ENCODE data around the gene ZNF611. TPM values are rescaled to one million over a fixed set of nuclear protein-coding genes. Genes with fewer than 3 reads are reported as not detected.
"Not testable (repeated sequence)": the region's sequence is repeated elsewhere in the genome, so short reads cannot be mapped to it uniquely, and the experiment has no call there.

Gene ZNF611
- 10 to 100 TPM in 1 of 10 donors, 1 to 10 TPM in 9; 4.9 to 10.3 (median 7.2) TPM for polyA plus RNA-seq (ENCODE audit: insufficient read length in 10 of 10)
- long read RNA-seq, donor 1: 0 reads
- long read RNA-seq, donor 2, full-length matches to known transcripts: 1 of 1 reads
- long read RNA-seq, donor 2, partial matches to known transcripts: 0 of 1 reads
- long read RNA-seq, donor 2, other reads (novel, unspliced or antisense): 0 of 1 reads
- long read RNA-seq, donor 3: 0 reads
- long read RNA-seq, donor 4: 0 reads
- long read RNA-seq, donor 5: 0 reads
- long read RNA-seq, donor 6: 0 reads
- long read RNA-seq, donor 7: 0 reads
- long read RNA-seq, donor 8: 0 reads
- long read RNA-seq, donor 9: 0 reads

DNA sequence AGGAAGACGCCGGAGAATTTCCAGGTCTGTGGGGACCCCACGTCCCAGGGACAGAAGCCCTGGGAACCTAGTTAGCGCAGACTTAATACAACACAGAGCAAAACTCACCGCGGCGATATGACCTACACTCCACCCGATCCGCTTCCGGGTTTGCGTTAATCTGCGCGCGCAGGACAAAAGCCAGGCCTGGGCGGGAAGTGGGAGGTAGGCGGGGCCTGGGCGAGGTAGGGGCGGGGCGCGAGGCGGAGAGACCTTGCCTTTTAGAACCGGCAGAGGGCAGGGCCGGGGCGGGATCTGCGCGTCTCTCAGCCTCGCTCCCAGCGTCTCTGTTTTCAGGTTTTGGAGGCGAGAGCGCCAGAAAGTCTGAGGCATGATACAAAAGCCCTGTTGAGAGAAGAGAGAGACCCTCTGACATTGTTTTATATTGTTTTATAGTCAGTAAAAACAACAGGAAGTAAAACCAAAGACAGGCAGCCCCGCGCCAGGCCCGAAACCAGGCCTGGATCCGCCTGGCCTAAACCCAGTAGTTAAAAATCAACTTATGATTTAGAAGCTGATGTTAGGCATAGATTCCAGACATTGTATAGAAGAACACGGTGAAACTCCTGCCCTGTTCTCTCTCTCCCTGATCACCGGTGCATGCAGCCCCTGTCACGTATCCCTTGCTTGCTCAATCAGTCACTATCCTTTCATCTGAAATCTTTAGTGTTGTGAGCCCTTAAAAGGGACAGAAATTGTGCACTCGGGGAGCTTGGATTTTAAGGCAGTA, at the start of gene ZNF611:
Gene ZNF611, minus strand, starts transcription at position 152 of the 769 bp plus-strand sequence. CDS start 19,150 bp downstream, outside the sequence.
- DNase-seq: peak; percentile 95 to 98 (median 96)

DNA sequence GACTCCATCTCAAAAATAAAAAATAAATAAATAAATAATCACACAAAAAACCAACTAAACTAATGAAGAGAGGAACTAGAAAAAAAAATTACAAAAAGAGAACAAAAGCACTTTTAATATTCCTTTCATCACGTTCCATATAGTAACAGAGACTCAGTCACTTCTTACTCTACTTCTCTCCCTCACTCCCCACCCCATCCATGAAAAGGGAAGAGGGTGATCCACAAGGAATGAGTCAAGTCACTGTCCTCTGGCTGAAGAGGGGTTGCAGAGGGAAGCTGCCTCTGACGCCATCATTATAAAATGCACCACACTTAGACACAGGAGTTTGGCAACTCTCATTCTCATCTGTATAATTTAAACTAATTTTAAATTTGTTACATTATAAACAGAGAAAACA, 48.0 kb upstream of the ZNF611 start:
- not testable (repeated sequence) for DNase-seq

DNA sequence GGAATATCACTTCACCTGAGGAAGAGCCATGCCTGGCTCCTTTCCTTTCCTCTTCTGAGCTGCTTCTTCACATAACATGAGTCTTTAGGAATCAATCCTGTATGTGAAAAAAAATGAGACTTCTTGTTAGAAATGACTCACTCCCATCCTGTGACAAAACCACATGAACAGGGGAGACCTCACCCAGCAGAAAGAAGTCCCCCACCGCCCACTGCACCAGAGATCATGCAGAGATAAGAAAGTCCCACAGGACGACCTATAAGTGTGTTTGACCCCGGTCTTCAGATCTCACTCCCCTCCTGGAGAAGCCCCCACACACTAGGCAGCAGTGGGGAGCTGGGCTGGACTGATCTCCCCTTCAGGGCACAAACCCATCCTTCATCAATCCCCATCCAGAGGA, 44.0 kb upstream of the ZNF611 start:
- DNase-seq: no peak

DNA sequence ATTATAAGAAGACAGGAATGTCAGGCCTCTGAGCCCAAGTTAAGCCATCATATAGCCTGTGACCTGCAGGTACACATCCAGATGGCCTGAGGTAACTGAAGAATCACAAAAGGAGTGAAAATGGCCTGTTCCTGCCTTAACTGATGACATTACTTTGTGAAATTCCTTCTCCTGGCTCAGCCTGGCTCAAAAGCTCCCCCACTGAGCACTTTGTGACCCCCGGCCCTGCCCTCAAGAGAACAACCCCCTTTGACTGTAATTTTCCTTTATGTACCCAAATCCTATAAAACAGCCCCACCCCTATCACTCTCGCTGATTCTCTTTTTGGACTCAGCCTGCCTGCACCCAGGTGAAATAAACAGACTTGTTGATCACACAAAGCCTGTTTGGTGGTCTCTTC, 21.6 kb upstream of the ZNF611 start:
- DNase-seq: not testable (repeated sequence)

DNA sequence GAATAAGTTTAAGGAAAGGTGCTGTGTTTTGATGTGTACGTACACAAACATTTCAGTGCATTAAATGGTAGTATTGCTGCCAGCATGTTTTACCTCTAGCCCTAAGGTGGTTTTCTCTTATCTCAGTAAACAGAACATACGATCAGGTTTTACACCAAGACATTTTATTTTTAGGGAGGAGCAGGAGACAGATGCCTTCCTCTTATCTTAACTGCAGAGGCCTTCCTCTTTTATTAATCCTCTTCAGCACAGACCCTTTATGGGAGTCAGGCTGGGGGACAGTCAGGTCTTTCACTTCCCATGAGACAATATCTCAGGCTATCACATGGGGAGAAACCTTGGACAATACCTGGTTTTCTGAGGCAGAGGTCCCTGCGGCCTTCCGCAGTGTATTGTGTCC, 14.9 kb upstream of the ZNF611 start:
- no peak for DNase-seq

DNA sequence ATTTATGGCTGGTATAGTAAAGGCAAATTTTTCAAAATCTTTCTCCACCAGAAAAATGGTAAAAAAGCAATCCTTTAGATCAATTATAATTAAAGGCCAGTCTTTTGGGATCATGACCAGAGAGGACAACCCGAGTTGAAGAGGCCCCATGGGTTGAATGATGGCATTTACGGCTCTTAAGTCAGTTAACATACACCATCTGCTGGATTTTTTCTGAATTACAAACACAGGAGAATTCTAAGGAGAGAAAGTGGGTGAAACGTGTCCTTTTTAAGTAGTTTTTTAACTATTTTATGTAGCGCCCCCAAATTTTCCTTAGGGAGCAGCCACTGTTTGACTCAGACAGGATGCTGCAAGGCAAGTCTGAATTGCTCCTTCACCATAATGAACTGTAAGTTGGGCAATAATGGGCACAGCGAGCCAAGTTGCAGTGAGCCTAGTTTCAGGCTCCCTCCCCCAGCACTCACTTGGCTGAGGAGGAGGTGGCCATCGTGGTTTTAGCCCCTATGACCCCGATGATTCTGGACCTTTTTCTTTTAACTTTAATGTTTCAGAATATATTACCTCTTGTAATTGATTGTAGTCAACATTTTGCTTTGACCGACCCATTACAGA, 13.6 kb upstream of the ZNF611 start:
- DNase-seq: peak; percentile 28 to 48 (median 36)

DNA sequence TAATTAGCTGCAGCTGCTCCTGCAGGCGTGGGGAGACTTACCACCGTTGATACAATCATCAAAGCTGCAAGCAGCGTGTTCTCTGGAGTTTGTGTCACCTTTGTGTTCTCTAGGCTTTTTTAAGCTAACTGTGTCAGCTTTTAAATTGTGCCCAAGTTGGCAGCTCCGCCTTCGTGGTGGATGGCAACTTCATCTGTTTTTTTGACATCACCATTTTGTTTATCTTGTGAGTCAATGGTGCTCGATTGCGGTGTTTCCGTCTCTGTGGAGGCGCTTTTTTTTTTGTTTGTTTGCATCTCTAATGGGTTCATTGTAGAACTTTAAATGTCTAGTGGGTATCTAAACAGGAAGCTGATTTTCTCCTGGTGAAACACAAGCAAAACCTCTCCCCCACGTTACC, 11.1 kb upstream of the ZNF611 start:
- not testable (repeated sequence) for DNase-seq

DNA sequence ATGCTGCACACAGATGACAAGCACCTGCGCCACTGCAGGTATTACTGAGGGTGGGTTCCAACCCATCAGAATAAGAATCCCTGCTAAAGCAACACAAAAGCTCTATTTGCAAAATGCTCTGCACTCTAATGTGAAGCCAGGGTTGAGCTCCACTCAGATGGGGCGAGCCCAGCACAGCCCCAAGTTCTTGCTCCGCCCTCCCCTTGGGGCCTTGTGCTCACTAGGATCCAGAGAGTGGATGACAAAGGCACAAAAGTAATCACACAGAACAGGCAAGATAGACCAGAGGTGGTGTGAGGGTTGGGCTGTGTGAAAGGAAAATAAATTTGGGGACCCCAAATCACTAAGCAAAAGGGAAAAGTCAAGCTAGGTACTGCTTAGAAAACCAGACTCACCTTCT, 8.2 kb upstream of the ZNF611 start:
- DNase-seq: no peak

DNA sequence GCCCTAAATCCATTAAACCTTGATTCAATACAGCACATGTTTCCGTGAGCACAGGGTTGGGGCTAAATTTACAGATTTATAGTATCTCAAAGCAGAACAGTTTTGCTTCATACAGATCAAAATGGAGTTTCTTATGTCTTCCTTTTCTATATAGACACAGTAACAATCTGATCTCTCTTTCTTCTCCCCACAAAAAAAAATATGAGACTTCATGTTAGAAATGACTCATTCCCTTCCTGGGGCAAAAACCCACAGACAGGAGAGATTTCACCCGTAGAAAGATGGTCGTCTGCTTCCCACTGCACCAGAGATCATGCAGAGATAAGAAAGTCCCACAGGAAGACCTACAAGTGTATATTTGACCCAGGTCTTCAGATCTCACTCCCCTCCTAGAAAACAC, 7.7 kb upstream of the ZNF611 start:
- DNase-seq: no peak

DNA sequence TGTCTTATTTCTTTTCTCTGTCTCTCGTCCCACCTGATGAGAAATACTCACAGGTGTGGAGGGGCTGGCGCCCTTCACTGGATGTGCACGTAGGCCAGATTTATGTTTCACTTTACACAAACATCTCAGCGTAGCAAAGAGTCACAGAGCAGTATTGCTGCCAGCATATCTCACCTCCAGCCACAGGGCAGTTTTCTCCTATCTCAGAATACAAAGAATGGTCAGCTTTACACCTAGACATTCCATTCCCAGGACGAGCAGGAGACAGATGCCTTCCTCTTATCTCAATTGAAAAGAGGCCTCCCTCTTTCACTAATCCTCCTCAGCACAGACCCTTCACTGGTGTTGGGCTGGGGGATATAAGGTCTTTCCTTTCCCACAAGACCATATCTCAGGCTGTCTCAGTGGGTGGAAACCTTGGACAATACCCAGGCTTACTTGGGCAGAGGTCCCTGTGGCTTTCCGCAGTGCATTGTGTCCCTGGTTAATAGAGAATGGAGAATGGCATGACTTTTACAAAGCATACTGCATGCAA, 7.2 kb upstream of the ZNF611 start:
- no peak for DNase-seq

DNA sequence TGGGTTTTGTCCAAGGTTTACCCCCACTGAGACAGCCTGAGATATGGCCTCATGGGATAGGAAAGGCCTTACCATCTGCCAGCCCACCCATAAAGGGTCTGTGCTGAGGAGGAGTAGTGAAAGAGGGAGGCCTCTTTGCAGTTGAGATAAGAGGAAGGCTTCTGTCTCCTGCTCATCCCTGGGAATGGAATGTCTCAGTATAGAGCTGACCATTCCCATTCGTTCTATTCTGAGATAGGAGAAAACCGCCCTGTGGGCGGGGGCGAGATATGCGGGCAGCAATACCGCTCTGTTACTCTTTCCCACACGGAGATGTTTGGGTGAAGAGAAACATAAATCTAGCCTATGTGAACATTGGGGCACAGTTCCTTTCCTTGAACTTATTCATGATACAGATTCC, 6.5 kb upstream of the ZNF611 start:
- not testable (repeated sequence) for DNase-seq

DNA sequence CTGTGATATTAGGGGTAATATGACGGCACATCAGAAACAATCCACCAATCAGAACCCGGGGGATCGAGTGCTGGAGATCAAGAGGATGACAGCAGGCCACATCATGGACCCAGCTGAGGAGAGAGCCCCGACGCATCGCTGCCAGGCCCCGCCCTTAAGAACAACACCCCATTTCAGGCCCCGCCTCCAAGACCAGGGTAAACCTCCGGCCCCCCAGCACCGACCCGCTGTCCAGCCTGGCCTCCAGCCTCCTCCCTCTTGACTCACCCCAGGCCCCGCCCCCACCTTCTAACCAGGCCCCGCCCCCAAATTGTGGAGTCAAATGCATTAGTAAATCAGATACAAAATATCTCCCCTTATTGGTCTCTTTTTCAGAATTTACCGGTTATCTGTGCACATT, 4.7 kb upstream of the ZNF611 start:
- no peak for DNase-seq

DNA sequence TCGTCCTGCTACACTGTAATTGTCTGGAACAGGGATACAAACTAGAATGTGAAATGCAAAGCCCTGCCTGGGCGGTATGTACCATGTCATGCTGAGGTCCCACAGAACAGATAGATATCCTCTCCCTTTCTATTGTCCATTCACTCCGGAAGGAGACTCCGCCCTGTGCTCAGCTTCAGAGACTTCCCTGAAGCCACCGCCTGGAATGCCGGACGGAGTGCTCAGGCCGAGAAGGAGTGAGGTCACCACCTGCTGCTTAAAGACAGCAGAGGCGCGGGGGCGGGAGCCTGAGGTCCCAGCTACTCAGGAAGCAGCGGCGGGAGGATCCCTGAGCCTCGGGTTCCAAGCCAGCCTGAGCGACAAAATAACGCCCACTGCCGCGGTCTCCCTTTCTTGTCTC, 890 bp upstream of the ZNF611 start:
- DNase-seq: peak; percentile 36 to 76 (median 73)

DNA sequence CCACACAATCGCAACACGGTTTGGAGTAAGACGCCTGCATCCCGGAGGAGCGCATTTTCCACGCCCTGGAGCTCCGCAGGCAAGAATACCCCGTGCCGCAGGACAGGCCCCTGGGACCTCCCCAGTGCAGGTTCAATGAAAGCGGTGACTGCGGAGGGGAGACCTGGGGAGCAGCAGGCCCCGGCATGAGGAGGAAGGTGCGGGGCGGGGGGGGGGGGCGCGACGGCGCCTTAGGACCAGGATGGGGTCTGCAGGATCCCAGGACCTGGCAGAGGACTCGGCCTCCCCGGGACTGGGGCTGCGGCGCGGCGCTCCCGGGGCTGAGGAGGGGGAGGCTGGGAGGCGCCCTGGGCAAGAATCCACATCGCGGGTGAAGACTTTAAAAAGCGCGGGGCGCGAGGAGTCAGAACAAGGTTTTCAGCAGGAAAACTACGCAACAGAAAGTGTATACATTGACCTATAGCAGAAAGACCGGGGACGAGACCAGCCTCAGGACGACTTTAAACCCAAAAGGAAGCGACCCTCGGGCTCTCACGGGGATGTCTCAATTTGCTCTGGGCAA, 432 bp downstream of the ZNF611 start:
- peak; percentile 1 to 35 (median 16) for DNase-seq

DNA sequence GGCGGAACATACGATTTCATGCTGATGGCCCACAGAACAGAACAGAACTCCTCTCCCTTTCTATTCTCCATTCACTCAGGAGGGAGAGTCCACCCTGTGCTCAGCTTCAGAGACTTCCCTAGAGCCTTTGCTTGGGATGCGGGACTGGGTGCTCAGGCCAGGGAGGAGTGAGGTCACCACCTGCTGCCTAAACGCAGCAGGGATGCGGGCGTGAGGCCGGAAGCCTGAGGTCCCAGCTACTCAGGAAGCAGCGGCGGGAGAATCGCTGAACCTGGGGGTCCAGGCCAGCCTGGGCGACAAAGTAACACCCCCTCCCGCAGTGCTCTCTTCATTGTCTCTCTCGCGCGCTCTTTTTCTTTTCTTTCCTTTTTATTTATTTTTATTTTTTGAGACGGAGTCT, 8.8 kb downstream of the ZNF611 start:
- DNase-seq: not testable (repeated sequence)

DNA sequence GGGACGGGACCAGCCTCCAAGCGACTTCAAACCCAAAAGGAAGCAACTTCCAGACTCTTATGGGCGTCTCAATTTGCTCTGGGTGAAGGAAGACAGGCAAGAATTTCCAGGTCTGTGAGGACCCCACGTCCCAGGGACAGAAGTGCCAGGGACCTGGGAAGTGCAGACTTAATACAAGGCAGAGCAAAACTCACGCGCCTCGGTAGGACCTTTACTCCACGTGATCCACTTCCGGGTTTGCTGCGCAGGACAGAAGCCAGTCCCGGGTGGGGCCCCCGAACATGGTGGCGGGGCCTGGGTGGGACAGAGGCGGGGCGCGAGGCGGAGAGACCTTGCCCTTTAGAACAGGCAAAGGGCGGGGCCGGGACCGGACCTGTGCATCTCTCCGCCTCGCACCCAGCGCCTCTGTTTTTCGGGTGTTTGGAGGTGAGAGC, 9.3 kb downstream of the ZNF611 start:
- no peak for DNase-seq

DNA sequence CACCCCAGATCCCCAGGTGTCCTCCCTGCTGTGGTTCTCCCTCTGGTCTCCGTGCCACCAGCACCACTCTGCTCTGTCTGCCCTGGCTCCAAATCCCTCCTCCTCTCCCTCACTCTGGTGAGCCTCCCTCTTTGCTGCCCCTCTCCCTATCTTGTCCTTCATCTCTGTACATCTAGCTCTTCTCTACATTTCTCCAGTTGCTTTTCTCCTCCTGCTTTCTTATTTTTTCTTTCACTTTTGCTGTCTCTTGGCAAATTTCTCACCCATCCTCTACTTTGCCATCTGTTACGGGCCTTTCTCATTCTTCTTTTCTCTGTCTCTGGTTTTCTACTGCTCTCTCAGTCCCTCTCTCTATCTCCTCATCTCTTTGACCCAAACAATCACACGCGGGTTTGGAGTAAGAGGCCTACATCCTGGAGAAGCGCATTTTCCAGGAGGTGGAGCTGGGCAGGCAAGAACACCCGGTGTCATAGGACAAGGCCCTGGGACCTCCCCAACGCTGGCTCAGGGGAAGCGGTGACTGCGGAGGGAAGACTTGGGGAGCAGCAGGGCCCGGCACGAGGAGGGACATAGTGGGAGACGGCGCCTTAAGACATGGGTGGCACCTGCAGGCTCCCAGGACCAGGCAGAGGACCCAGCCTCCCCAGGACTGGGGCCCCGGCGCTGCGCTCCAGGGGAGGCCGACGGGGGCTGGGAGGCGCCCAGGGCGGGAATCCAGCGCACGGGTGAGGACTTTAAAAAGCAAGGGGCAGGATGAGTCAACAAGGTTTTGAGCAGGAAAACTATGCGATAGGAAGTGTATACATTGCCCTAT, 9.9 kb downstream of the ZNF611 start:
- DNase-seq: no peak

DNA sequence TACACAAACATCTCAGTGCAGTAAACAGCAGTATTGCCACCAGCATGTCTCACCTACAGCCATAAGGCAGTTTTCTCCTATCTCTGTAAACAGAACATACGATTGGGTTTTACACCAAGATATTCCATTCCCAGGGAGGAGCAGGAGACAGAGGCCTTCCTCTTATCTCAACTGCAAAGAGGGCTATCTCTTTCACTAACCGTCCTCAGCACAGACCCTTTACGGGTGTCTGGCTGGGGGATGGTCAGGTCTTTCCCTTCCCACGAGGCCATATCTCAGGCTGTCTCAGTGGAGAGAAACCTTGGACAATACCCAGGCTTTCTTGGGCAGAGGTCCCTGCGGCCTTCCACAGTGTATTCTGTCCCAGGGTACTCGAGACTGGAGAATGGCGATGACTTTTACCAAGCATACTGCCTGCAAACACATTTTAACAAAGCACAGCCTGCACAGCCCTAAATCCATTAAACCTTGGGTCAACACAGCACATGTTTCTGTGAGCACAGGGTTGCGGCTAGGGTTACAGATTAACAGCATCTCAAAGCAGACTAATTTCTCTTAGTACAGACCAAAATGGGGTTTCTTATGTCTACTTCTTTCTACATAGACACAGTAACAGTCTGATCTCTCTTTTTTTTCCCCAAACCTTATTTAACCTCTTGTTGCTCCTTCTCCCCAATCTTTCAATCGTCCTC, 10.8 kb downstream of the ZNF611 start:
- DNase-seq: not testable (repeated sequence)

DNA sequence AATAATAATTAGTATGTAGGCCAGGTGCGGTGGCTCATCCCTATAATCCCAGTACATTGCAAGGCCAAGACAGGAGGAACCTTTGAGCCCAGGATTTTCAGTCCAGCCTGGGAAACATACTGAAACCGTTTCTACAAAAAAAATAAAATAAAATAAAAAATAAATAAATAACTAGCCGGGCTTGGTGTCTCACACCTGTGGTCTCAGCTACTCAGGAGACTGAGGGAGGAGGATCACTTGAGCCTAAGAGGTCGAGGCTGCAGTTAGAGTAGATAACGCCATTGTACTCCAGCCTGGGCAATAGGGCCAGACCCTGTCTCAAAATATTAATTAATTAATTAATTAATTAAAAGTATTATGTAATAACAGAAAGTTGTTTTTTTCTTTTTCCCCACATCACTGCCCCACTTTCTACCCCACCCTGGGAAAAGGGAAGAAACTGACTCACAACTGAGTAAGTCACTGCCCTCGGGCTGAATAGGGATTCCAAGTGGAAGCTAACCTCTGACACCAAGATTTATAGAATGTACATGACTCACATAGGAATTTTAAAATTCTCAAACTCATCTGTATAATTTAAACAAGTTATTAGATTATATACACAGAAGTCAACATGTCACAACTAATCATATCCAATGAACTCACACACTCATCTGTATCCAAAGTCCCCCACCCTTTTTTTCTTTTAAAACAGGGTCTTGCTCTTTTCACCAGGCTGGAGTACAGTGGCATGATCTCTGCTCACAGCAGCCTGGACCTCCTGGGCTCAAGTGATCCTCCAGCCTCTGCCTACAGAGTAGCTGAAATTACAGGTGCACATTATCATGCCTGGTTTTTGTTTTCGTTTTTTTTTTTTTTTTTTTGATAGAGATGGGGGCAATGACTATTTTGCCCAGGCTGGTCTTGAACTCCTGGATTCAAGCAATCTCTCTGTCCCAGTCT, 12.5 kb downstream of the ZNF611 start:
- peak in 1 of 3 donors; percentile 23 for DNase-seq

All from muscle of back (tissue), 13 donors.